SK-N-SH (cell line): ENCODE results near the gene HOXD11.

Experiments
- MXI1 ChIP-seq: IDR thresholded peaks from 2 replicates; pipeline ENCODE4 v1.6.1; 2012; ENCODE audit warnings: mild to moderate bottlenecking, low read depth, low read length, improper control_type of control experiment
- USF2 ChIP-seq: fragments of 150-350 bp; IDR thresholded peaks from 2 replicates; pipeline ENCODE4 v1.6.1; 2017; ENCODE audit warnings: antibody characterized with exemption, low read length, low read depth, borderline replicate concordance

GRCh38 chr2:176118601-176119339 is 11.7 kb downstream of the HOXD11 start:
- no peak for TF ChIP-seq MXI1
- no peak for TF ChIP-seq USF2
